Smooth muscle cell (in vitro differentiated cells): ENCODE results near the gene DARS1. TPM values are rescaled to one million over a fixed set of nuclear protein-coding genes. Genes with fewer than 3 reads are reported as not detected.

Source experiments
- polyA plus RNA-seq: library from polyadenylated mRNA; unstranded; fragments of >200 nt; fragmentation: Nextera tagmentation; extraction: Ambion mirVana; gene quantifications from 2 replicates; pipeline ENCODE4 v1.2.1, GENCODE V29; 2016
- total RNA-seq: library from RNA; depleted of rRNA; stranded (reverse); fragments of >200 nt; gene quantifications from 2 replicates; pipeline ENCODE4 v1.2.3, GENCODE V29; 2014

Gene DARS1
- total and polyA plus RNA-seq, 2 experiments from 2014 or later = 110 to 121 TPM

Other genes starting within 250 kb of the DARS1 start
- 80.7 and 87.1 TPM in 2 replicates for gene UBXN4, start 243.8 kb downstream of the DARS1 start, total RNA-seq
- 130 and 164 TPM in 2 replicates for gene UBXN4, start 243.8 kb downstream of the DARS1 start, polyA plus RNA-seq
- gene LCT, start 148.4 kb downstream of the DARS1 start, total RNA-seq = 0.04 and 0.31 TPM in 2 replicates
- 0.25 TPM in 1 of 2 replicates, not detected in the other for gene LCT, start 148.4 kb downstream of the DARS1 start, polyA plus RNA-seq
- 19.0 TPM in 2 replicates for gene MCM6, start 109.2 kb downstream of the DARS1 start, total RNA-seq
- gene MCM6, start 109.2 kb downstream of the DARS1 start, polyA plus RNA-seq = 15.0 and 17.3 TPM in 2 replicates
- gene CXCR4, start 132.5 kb upstream of the DARS1 start, total RNA-seq = 3.7 and 4.0 TPM in 2 replicates
- 2.1 and 2.8 TPM in 2 replicates for gene CXCR4, start 132.5 kb upstream of the DARS1 start, polyA plus RNA-seq